GM12892 (cell line): ENCODE data around the gene HSPA14.

Experiments
- POLR2A ChIP-seq: IDR thresholded peaks from 2 replicates; pipeline ENCODE4 v1.6.1; 2011; ENCODE audit warnings: low read depth, low read length, control low read depth
- POLR2AphosphoS5 ChIP-seq: IDR thresholded peaks from 2 replicates; pipeline ENCODE4 v1.6.1; 2011; ENCODE audit warnings: low read depth, low read length, control low read depth

DNA sequence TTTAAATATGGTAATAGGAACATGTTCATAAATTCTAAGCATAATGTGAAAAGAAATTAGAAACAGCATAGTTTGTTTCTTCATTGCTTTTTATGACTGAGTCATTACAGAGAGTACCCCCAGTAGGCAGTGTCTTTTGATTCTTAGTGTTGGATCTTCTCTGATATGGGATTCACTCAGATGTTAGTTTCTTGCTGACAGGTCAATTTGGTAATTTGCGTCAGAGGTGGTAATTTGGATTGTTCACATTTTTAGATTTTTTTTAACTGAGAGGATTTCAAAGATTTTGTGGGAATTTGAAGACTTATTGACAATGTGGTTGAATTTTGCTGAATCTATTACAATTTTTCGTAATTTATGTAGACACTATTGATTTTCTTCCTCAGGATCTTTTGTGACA is 2.1 kb downstream of the HSPA14 start:
- TF ChIP-seq POLR2AphosphoS5 (no peak), POLR2A (no peak)
